GM06990 (cell line): ENCODE data around the gene CCM2.
A peak's percentile ranks its signal among the peaks of the same experiment; 100 is the strongest.
"Not testable (repeated sequence)": the region's sequence is repeated elsewhere in the genome, so short reads cannot be mapped to it uniquely, and the experiment has no call there.

Experiments used
- DNase-seq: peaks from one replicate; pipeline ENCODE4 v3.0.0-alpha.2; 2011; ENCODE audit not compliant: insufficient read length; ENCODE audit errors: extremely low read depth
- H3K27me3 ChIP-seq: replicated peaks from 2 replicates; pipeline ENCODE4 v1.6.0; 2011; ENCODE audit warnings: low read length; ENCODE audit not compliant: control insufficient read depth, insufficient read depth
- H3K36me3 ChIP-seq: 2 replicates; pipeline ENCODE4 v1.5.1; 2011; ENCODE audit warnings: low read length; ENCODE audit not compliant: control insufficient read depth, insufficient read depth
- H3K4me3 ChIP-seq: replicated peaks from 2 replicates; pipeline ENCODE4 v1.5.1; 2011; ENCODE audit warnings: low read depth, mild to moderate bottlenecking, control low read depth, low read length
- TF ChIP-seq, protein P1 (sequence below): IDR thresholded peaks from 2 replicates; pipeline ENCODE4 v1.5.1; 2011; ENCODE audit warnings: low read length, control low read depth, mild to moderate bottlenecking, inconsistent platforms; ENCODE audit not compliant: insufficient read depth, poor library complexity, severe bottlenecking

CCM2 gene

DNA sequence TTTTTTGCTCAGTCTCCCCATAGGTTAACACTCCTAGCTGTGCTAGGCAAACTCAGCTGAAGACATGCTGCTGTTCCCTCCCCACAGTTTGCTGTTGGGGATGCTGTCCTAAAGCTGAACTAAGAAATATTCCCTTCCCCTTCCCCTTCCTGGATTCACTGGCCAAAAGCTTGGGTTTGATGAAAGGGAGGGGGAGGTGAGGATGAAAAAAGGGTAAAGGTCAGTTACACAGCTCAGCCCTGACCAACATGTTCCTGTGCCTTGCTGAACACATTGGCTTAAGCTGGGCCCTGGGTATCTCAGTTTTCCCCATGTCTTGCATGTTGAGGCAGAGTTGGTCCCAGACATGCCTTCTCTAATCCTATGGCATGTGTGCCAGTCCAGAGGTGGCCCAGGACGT, 15.3 kb downstream of the CCM2 start:
- TF ChIP-seq, protein P1, sequence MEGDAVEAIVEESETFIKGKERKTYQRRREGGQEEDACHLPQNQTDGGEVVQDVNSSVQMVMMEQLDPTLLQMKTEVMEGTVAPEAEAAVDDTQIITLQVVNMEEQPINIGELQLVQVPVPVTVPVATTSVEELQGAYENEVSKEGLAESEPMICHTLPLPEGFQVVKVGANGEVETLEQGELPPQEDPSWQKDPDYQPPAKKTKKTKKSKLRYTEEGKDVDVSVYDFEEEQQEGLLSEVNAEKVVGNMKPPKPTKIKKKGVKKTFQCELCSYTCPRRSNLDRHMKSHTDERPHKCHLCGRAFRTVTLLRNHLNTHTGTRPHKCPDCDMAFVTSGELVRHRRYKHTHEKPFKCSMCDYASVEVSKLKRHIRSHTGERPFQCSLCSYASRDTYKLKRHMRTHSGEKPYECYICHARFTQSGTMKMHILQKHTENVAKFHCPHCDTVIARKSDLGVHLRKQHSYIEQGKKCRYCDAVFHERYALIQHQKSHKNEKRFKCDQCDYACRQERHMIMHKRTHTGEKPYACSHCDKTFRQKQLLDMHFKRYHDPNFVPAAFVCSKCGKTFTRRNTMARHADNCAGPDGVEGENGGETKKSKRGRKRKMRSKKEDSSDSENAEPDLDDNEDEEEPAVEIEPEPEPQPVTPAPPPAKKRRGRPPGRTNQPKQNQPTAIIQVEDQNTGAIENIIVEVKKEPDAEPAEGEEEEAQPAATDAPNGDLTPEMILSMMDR, result no peak
- no peak for DNase-seq
- H3K27me3 ChIP-seq, result no peaks in the 10 kb centered on the region
- peaks cover 3% of the 10 kb centered on the region for H3K36me3 ChIP-seq
- H3K4me3 ChIP-seq, result no peak overlapping the region

DNA sequence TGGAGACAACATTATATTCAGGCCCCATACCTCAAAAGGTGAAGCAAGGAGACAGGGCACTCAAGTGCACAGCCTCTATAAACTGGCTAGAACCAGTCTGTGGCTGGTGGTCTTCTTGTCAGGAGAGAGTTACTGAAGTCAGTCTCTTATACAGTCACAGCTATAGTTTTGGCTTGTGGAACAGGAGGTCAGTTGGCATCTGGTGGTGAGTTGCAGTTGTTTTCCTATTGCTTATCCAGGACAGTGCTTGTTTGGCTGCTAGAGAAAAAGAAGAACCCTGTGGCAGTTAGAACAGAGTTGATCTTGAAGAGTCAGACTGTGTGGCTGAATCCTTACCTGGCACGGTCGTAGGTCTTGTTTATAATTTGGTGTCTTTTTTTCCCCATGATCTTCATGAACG, 17.3 kb downstream of the CCM2 start:
- TF ChIP-seq, protein P1, result no peak
- H3K4me3 ChIP-seq, result no peak overlapping the region
- peaks cover 3% of the 10 kb centered on the region for H3K36me3 ChIP-seq
- H3K27me3 ChIP-seq, result no peaks in the 10 kb centered on the region
- DNase-seq, result no peak

DNA sequence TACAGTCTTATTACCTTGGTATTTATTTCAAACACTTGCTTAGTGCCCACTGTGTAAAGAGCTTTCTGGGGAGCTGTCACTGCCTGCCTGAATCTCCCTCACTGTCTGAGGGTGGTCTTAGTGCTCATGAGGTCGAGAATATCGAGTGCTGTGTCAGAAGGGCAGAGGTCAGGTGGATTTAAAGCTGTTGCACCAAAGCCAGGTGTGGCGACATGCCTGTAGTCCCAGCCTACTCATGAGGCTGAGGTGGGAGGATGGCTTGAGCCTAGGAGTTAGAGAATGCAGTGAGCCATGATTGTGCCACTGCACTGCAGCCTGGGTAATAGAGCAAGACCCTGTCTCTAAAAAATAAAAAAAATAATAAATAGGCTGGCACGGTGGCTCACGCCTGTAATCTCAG, 20.9 kb downstream of the CCM2 start:
- no peak for DNase-seq
- TF ChIP-seq, protein P1, result no peak
- no peak overlapping the region for H3K4me3 ChIP-seq
- 0 out of 2 replicates have a peak, but pooled peaks cover 1% of the 10 kb centered on the region for H3K36me3 ChIP-seq
- H3K27me3 ChIP-seq, result no peaks in the 10 kb centered on the region

DNA sequence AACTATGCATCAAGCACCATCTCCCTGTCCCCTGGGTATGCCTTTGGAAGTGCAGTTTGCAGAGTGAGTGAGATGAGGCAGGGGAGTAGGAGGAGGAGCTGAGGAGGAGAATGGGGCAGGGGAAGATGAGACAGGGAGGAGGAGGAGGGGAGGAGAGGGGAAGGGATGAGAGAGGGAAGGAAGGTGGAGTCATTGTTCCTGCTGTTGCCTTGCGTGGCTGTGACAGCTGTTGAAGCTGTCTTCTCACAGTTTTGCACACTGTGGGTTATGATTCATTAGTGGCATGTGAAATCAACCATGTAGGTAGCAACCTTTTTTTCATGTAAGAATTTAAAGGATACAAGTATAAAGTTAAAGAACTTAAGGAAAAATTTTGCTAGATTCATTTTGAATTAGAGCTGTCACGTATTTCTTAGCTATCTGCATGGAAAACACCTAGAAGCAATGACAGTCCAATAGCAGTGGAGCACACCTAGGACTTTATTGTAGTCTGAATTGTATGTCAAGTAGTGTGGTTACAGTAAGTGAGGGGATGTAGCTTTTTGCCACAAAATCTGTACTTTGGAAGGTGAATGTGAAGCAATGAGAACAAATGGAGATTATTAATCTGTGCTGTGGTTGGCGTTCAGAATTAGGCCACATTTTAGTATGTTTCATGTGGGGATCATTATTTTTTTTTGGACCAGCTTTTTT, 21.7 kb downstream of the CCM2 start:
- DNase-seq, result peak; percentile 24
- no peaks in the 10 kb centered on the region for H3K27me3 ChIP-seq
- TF ChIP-seq, protein P1, result no peak

DNA sequence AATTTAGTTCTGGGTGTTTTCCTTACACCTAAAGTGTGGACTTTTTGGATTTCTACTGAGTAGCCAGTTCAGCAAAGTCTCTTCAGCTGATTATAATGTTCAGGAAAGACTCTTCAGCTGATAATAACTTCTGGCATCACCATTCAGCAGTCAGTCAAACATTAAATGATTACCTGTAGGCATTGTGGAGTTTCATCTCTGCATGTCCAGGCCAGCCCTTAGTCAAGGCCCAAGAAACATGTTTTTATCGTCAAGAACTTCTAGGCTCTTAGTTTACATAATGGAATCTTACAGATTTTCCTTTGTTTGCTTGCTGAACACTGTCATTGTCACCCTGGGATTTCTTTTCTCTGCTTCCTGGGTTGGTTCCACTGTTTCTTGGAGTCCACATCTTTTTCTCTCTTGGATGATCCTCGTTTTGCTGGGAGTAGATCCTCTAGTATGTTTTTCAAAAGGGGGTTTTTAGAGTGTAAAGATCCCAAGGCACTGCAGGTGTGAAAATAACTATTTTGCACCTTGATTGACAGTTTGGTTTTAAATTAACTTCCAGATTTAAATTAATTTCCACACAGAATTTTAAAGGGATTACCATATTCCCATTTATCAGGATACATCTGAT, 24.2 kb downstream of the CCM2 start:
- TF ChIP-seq, protein P1, result no peak
- no peak overlapping the region for H3K4me3 ChIP-seq
- H3K36me3 ChIP-seq, result peaks cover 1% of the 10 kb centered on the region; the same call in 1 of the 2 replicates
- DNase-seq, result no peak
- no peaks in the 10 kb centered on the region for H3K27me3 ChIP-seq

More for the DNA sequence above, 21.7 kb downstream of the CCM2 start:
- Histone ChIP-seq H3K4me3 (no peak overlapping the region; the same call in 1 of the 2 replicates), H3K36me3 (0 out of 2 replicates have a peak, but pooled peaks cover 1% of the 10 kb centered on the region)

DNA sequence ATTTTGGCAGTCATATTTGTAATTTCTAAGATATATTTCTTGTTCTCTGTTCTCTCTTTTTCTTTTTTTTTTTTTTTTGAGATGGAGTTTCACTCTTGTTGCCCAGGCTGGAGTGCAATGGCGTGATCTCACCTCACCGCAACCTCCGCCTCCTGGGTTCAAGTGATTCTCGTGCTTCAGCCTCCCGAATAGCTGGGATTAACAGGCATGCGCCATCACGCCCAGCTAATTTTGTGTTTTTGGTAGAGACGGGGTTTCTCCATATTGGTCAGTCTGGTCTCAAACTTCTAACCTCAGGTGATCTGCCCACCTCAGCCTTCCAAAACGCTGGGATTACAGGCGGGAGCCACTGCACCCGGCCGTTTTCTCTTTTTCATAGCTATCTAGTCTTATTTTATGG, 25.5 kb downstream of the CCM2 start:
- H3K4me3 ChIP-seq, H3K36me3 ChIP-seq, DNase-seq, H3K27me3 ChIP-seq: not testable (repeated sequence)
